ENCODE measurements around the gene IP6K3.

- no peak for TF ChIP-seq CTCF (IDR thresholded peaks at IDR 0.05)
- TF ChIP-seq POLR2A (IDR thresholded peaks at IDR 0.05), result peak in 1 of 2 donors; percentile 25
These were observed 40.7 kb upstream of the IP6K3 start for GRCh38 chr6:33787346-33787953.

All from adrenal gland (tissue), 5 donors.